Mucosa of descending colon (tissue), 3 donors: ENCODE data around the gene DNAJB11. TPM values are rescaled to one million over a fixed set of nuclear protein-coding genes. Genes with fewer than 3 reads are reported as not detected.

Experiments used
- ATAC-seq: fragments of 200-7000 bp; cut with Tn5 transposase; one replicate; pipeline ENCODE4 v1.9.1; 2020; ENCODE audit warnings: mild to moderate bottlenecking, moderate library complexity
- DNase-seq, 3 donors: peaks; one replicate each; pipeline ENCODE4 v3.0.0-alpha.2; 2020
- H3K36me3 ChIP-seq: fragments of 200-600 bp; one replicate; pipeline ENCODE4 v1.8.0; 2021; ENCODE audit warnings: low read depth, mild to moderate bottlenecking
- H3K4me1 ChIP-seq: fragments of 200-600 bp; one replicate; pipeline ENCODE4 v1.8.0; 2021; ENCODE audit warnings: low read depth, mild to moderate bottlenecking
- H3K4me3 ChIP-seq: fragments of 200-600 bp; one replicate; pipeline ENCODE4 v1.8.0; 2021; ENCODE audit warnings: mild to moderate bottlenecking
- H3K9me3 ChIP-seq: fragments of 200-600 bp; one replicate; pipeline ENCODE4 v1.8.0; 2021; ENCODE audit warnings: mild to moderate bottlenecking
- CTCF ChIP-seq: fragments of 200-600 bp; IDR thresholded peaks from one replicate; pipeline ENCODE4 v1.8.0; 2022; ENCODE audit warnings: antibody characterized with exemption, mild to moderate bottlenecking
- intact Hi-C, 2 donors: fragments of 100-400 bp; cut with DNase I in 1 of 2; cut with micrococcal nuclease in 1 of 2; formaldehyde crosslinking; loops; one replicate each; pipeline versions ENCODE4 v1.11.0 to v1.11.1; 2022; cut with DNase I, micrococcal nuclease
- total RNA-seq, 3 donors: library from RNA; stranded (reverse); fragmentation: NEBNext Ultra II Directional in 2 of 3; extraction: Animal tissue kit (Norgen Biotek cat#: 25700) in 2 of 3; gene quantifications; one replicate each; pipeline versions ENCODE4 v1.2.1 to v1.2.4, GENCODE V29; 2021 to 2023
- donor health status: DM: no; HTN: no; CAD: no; lungs with moderate emphysema.
- donor health status: DM: no; HTN: no; CAD: no.
- donor health status: DM: no; HTN: yes; CAD: no.

The DNAJB11 gene
- total RNA-seq, 3 donors from 2014 or later, result 32.2 to 45.7 (median 34.0) TPM

GRCh38 chr3:186588632-186589031, 18.1 kb downstream of the DNAJB11 start:
- ATAC-seq (peak; percentile 72), DNase-seq (no peak)
- Histone ChIP-seq H3K9me3 (no peaks in the 10 kb centered on the region), H3K4me3 (no peak overlapping the region), H3K4me1 (no peaks in the 10 kb centered on the region), H3K36me3 (no peaks in the 10 kb centered on the region)
- intact Hi-C loops, result no loop called here
- TF ChIP-seq CTCF, result no peak

- Histone ChIP-seq H3K36me3 (no peaks in the 10 kb centered on the region), H3K4me1 (no peaks in the 10 kb centered on the region), H3K4me3 (no peak overlapping the region), H3K9me3 (no peaks in the 10 kb centered on the region)
- DNase-seq, result no peak
- peak; percentile 33 for ATAC-seq
- no peak for TF ChIP-seq CTCF
- intact Hi-C loops, result no loop called here
Measured at GRCh38 chr3:186589121-186589520, 18.6 kb downstream of the DNAJB11 start.

GRCh38 chr3:186589856-186590579, 19.5 kb downstream of the DNAJB11 start:
- Histone ChIP-seq H3K9me3 (no peaks in the 10 kb centered on the region), H3K4me1 (no peaks in the 10 kb centered on the region), H3K36me3 (no peaks in the 10 kb centered on the region), H3K4me3 (no peak overlapping the region)
- TF ChIP-seq CTCF, result no peak
- intact Hi-C loops, result no loop called here
- DNase-seq, result no peak
- ATAC-seq, result peak; percentile 65

- no peak for ATAC-seq
- Histone ChIP-seq H3K4me1 (no peaks in the 10 kb centered on the region), H3K36me3 (no peaks in the 10 kb centered on the region), H3K4me3 (no peak overlapping the region), H3K9me3 (no peaks in the 10 kb centered on the region)
- intact Hi-C loops, result no loop called here
- DNase-seq, result no peak
- no peak for TF ChIP-seq CTCF
Measured at GRCh38 chr3:186590580-186591295, 20.2 kb downstream of the DNAJB11 start.

GRCh38 chr3:186592682-186593081, 22.2 kb downstream of the DNAJB11 start:
- Histone ChIP-seq H3K36me3 (no peaks in the 10 kb centered on the region), H3K4me1 (no peaks in the 10 kb centered on the region), H3K4me3 (no peak overlapping the region), H3K9me3 (no peaks in the 10 kb centered on the region)
- DNase-seq (no peak), ATAC-seq (no peak)
- no peak for TF ChIP-seq CTCF
- intact Hi-C loops, result no loop called here
